HG03378 (cell line): ENCODE data around the gene MAML2.
A peak's percentile ranks its signal among the peaks of the same experiment; 100 is the strongest.

Experiments used
- ATAC-seq: cut with Tn5 transposase; IDR thresholded peaks from one replicate; pipeline ENCODE4 v1.9.1; 2021; ENCODE audit warnings: mild to moderate bottlenecking, moderate library complexity; ENCODE audit not compliant: unreplicated experiment

The MAML2 gene

GRCh38 chr11:96215826-96216225, 127.2 kb downstream of the MAML2 start:
- ATAC-seq: no peak

DNA sequence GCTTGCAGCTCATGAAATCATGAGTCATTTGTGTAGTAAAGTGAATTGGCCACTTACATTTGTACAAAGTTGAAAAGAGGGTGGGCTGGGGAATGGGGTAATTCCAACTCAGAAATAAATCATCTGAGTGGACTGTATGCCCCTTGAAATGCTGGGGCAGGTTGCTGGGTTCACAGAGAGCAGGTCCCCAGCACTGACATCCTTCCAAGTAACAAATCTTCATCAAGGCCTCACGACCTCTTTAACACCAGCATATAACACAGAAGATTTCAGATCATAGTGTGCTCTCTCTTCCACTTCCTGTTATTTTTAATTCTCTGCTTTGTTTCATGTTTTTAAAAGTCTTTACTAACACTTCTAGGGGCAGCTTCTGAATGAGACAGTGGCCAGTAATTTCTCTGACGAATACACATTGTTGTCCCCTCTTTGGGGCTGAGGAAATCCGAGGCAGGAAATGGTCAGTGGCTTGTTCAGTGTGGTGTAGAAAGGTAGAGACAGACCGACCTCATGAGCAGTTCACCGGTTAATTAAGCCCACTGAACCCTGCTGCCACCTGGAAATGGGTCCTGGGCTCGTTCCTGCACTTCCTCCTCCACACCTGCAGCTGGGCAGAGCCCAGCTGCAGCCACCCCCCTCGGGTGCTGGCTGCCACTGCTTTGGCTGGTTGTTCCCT, 127.7 kb downstream of the MAML2 start:
- ATAC-seq: peak; percentile 79

GRCh38 chr11:96214777-96215109, 128.3 kb downstream of the MAML2 start:
- no peak for ATAC-seq

DNA sequence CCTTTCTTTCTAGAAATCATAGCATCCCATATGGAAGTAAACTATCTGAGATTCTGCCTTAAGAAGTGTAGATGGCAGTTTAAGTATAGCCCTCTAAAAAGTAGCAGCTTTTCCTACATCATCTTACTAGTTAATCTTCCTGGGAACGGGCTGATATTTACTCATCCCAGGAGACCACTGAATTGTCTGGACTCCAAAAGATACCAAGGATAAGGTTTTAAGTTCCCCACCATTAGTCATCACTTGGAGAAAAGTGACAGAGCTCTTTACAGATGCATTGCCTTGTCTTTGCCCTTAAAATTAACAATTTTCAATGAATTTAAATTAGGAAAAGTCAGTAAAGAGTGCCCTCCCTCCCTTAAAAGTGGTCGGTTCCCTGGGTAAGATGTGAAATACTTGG, 129.5 kb downstream of the MAML2 start:
- ATAC-seq: no peak

GRCh38 chr11:96211436-96211835, 131.6 kb downstream of the MAML2 start:
- ATAC-seq: no peak

GRCh38 chr11:96207459-96208449, 135.2 kb downstream of the MAML2 start:
- no peak for ATAC-seq

- no peak for ATAC-seq
These were observed 136.0 kb downstream of the MAML2 start for GRCh38 chr11:96206955-96207354.

DNA sequence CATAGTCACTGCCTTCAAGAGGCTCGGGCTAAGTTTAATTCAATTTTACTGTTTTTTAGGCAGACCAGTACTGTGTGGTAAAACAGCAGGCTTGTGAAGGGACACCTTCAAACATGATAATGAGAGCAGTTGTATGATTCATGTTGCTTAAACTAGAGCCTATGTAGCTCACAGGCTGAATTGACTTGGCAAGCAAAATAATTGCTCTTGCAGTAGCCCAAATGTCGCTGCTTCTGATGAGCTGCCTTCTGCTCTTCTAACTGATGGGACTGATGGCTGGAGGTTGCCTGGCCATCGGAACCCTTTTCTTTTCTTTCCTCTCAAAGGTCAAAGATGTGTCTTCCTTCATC, 137.6 kb downstream of the MAML2 start:
- ATAC-seq: no peak

DNA sequence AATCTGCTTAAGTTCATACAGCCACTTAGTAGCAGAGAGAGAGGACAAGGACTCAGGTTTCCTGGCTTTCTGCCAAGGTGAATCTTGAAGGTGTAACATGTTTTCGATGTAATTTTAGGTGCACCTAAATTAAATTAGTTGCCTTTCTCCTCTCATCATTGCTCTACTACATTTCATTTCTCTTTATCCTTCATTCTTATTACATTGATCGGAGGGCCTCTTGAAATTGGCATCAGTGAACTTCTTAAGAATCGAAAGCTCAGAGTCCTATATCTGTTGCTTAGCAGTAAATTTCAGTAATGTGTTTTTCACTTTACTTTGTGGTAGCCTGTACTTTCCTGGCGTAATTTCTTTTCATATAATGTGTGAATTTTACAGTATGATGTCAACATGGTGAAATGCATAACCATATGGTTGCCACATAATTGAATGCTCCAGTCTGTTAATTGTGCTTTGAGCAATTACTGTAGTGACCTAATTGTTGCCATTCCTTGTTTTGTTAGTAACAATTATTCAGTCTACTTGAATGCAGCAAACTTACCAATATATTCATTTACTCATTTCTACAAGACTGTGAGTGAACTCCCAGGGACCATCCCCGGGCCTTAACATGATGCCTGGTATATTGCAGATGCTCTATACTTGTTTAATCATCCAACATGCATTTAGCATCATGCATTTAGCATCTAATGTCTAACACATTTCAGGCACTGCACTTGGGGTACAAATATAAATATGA, 138.1 kb downstream of the MAML2 start:
- no peak for ATAC-seq

- no peak for ATAC-seq
These were observed 138.7 kb downstream of the MAML2 start for GRCh38 chr11:96204366-96204659.

DNA sequence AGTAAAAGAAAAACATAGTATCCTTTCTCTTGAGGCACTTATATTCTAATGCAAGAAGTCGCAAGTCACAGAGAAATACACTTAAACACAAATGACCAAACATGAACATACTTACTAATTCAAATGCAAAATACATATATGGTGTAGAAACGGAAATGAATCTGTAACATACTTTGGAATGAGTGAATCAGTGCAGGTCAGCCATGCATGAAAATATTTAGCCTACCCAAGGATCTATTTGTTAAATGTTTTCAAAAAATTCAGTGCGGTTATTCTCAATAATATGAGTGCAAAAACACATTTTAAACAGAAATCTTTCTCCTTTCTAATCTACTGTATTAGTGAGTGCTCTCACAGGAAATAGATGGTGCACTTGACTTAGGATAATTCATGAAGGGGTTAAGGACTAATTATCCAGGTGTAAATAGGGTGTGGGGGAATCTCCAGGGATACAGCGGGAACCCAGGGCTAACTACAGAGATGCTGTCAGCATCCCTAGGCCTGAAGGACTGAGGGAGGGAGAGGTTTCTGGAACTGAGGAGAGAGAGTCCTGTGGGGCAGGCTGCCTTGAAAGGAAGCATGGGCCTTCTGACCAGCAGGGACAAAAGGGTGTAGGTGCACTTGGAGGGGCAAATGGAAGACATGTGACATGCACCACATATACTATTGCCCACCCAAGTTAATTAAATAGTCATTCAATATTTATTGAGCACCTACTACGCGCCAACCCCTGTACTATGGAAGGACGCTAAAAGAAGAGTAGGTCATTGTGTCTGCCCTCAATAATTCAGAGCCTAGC, 139.2 kb downstream of the MAML2 start:
- ATAC-seq: no peak

DNA sequence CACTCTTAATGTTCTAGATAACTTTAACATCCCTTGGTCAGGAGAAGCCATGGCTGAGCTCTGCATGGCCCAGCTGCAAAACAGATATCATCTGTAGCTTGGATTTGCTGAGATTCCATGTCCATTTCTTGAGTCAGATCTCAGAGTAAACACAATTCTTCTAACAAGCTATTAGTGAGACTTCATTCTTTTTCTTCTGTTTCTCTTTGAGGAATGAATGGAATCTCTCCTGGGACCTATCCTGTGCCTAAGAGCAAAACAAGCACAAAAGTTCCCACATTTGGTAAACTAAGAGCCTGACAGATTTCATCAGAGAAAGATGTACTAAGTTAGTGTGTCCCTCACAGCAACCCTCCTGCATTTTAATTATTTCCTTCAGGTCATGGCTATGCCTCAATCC, 142.8 kb downstream of the MAML2 start:
- ATAC-seq: no peak

GRCh38 chr11:96199563-96200025, 143.4 kb downstream of the MAML2 start:
- no peak for ATAC-seq

DNA sequence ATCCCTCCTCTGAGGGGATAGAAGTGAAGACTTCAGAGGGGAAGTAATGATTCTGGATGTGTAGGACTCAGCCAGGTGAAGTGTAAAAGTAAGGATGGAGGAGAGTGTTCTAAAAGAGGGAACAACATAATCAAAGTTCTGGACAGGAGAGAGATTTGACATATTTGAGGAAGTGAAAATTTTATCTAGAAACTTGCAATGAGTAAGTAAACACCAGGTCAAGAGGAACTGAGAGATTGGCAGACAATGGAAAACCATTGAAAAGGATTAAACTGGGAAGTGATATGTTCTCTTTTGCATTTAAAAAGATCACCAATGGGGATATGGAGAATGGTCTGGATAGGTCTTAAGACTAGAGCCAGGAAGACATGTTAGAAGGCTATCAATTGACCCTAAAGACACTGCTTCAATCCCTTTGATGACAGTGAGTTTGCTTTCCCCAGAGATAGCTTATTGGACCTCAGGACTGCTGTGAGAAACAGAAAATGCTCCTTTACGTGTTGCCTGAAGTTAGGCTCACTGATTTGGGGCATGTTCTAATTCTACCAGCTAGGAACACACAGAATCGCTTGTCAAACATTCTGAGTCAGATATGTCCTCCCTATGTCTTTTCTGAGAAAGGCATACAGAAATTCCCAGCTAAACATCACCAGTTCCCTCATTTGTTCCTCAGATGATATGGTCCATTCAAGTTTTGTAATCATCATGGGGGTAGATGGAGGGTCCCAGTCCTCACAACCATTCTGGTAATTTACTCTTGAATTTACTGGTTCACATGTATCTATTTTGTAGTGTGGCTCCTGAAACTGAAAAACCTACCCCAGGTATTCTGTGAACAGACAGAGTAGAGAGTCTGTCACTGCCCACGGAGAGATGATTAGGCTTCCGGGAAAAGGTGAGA, 144.9 kb downstream of the MAML2 start:
- ATAC-seq: peak; percentile 85

- no peak for ATAC-seq
These were observed 145.9 kb downstream of the MAML2 start for GRCh38 chr11:96197103-96197502.

DNA sequence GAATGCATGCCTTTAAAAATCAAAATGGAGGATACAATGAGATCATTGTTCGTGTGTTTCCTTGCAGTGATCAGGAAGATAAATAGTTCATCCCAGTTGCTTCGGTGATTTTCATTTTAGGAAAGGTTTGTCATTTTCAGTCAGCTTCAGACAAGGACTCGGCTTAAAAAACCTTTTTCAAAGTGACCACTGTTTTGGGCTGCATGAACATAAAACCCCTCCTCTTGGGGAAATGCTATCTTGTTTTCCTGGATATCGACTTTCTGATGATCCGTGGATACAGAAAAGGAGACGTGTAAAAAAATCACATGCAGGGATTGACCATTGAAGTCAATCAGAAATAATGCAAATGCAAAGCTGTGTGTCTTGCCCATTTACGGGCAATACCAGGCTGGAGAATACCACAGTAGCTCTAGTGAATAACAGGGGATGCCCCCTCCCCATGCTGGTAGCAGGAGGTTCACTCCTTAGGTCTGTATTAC, 146.8 kb downstream of the MAML2 start:
- no peak for ATAC-seq

- no peak for ATAC-seq
These were observed 147.3 kb downstream of the MAML2 start for GRCh38 chr11:96195671-96196070.

DNA sequence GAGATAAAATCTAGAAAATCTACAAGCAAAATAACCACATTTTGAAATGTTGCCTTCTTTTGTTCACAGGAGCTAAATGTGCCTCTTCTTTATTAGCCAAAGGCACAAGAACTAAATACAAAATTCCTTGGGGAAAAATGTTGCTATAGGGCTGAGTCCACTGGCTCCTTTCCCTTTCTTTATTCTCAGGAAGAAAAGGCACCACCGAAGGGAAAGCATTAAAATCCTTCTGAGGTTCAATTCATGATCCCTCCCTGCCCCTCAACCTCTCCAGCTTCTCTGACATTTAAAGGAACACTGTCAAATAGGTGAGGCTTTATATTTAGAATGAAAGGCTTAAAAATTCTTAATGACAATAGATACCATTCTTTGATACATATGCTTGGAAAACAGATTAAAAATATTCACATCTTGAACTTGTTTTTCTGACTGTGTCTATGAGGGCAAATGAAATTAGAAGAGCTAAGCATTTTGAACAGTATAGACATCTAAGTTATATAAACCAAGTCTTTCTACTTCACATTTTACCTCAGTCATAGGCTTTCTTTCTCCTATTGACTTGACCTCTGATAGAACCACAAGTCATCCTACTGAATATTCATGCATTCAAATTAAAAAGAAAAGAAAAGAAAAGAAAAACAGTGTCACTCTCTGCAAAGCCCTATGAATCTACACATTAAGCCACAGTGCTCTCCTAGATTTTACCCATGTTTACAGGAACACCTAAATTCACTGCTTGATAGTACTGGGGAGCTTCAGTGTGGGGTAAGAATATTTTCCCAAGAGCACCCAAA, 148.2 kb downstream of the MAML2 start:
- no peak for ATAC-seq
